HUES48 (cell line): ENCODE results near the gene TBL3.

Experiments used
- H3K27ac ChIP-seq: one replicate; pipeline ENCODE4 v1.7.0; 2013; ENCODE audit warnings: low read depth, low read length, inconsistent platforms
- H3K27me3 ChIP-seq: 2 replicates; pipeline ENCODE4 v1.6.1; 2013; ENCODE audit warnings: mild to moderate bottlenecking, low read length; ENCODE audit not compliant: control insufficient read depth, insufficient read depth
- H3K36me3 ChIP-seq: 2 replicates; pipeline ENCODE4 v1.6.1; 2013; ENCODE audit warnings: low read length; ENCODE audit not compliant: control insufficient read depth, insufficient read depth
- H3K4me1 ChIP-seq: 2 replicates; pipeline ENCODE4 v1.6.1; 2013; ENCODE audit warnings: mild to moderate bottlenecking, low read length; ENCODE audit not compliant: control insufficient read depth, insufficient read depth
- H3K4me3 ChIP-seq: 2 replicates; pipeline ENCODE4 v1.5.1; 2013; ENCODE audit warnings: mild to moderate bottlenecking, low read depth, low read length
- H3K9ac ChIP-seq: 2 replicates; pipeline ENCODE4 v1.6.1; 2013; ENCODE audit warnings: mild to moderate bottlenecking, low read depth, low read length, moderate library complexity
- H3K9me3 ChIP-seq: 2 replicates; pipeline ENCODE4 v1.6.1; 2013; ENCODE audit warnings: low read length; ENCODE audit not compliant: control insufficient read depth, insufficient read depth

TBL3 gene

DNA sequence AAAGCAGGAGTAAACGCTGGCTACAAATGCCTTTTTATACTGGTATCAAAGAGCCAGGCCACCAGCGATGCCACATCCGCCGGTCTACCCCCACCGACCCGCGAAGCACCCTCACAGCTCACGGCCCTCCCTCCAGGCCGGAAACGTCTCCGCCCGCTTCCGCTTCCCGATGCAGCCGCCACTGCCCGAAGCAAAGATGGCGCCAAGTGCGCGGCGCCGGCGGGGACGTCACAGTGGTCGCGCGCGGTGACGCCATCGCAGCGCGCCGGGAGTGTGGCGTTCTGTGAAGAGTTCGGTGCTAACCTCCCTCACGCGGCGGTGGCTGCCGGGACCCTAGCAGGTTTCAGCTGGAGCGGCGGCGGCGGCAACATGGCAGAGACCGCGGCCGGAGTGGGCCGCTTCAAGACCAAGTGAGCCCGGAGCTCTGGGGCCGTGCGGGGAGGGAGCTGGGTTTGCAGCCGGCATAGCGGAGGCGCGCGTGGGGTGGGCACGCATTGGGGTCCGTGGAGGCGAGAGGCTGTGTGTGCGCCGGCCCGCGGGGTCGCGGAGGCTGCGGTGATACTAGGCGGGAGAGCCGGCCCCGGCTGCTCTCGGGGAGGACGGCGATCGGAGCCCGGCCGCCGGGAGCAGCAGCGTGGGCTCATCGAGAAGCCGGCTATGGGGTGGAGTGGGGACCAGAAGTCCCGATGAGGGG, at the start of gene TBL3:
TBL3 (plus strand) TSS at position 258 of the 694 bp plus-strand sequence; CDS start at position 370, 112 bp downstream.
- H3K27me3 ChIP-seq, result no peaks in the 10 kb centered on the region
- H3K27ac ChIP-seq, result peak within 1 kb of the TSS; percentile 86
- H3K4me1 ChIP-seq, result peaks cover 4% of the 10 kb centered on the region; the same call in 1 of the 2 replicates
- peaks cover 28% of the 10 kb centered on the region for H3K36me3 ChIP-seq
- no peaks in the 10 kb centered on the region for H3K9me3 ChIP-seq
- peak within 1 kb of the TSS; percentile 64 for H3K9ac ChIP-seq
- H3K4me3 ChIP-seq, result peak within 1 kb of the TSS; percentile 84

DNA sequence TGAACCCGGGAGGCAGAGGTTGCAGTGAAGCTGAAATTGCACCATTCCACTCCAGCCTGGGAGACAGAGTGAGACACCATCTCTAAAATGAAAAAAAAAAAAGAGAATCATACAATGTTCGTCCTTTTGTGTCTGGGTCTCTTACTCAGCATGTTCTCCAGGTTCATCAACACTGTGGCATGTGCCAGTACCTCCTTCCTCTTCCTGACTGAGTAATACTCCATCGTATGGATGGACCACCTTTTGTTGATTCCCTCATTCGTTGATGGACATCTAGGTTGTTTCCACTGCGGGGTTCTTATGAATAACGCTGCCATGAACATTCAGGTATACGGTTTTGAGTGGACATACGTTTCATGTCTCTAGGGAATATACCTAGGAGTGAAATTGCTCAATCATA, 49.5 kb upstream of the TBL3 start:
- no peak overlapping the region for H3K4me3 ChIP-seq
- peaks cover 5% of the 10 kb centered on the region; the same call in 1 of the 2 replicates for H3K4me1 ChIP-seq
- H3K27ac ChIP-seq, result no peak overlapping the region
- H3K9ac ChIP-seq, result no peak overlapping the region
- H3K27me3 ChIP-seq, result peaks cover 70% of the 10 kb centered on the region
- no peaks in the 10 kb centered on the region for H3K36me3 ChIP-seq
- no peaks in the 10 kb centered on the region for H3K9me3 ChIP-seq

DNA sequence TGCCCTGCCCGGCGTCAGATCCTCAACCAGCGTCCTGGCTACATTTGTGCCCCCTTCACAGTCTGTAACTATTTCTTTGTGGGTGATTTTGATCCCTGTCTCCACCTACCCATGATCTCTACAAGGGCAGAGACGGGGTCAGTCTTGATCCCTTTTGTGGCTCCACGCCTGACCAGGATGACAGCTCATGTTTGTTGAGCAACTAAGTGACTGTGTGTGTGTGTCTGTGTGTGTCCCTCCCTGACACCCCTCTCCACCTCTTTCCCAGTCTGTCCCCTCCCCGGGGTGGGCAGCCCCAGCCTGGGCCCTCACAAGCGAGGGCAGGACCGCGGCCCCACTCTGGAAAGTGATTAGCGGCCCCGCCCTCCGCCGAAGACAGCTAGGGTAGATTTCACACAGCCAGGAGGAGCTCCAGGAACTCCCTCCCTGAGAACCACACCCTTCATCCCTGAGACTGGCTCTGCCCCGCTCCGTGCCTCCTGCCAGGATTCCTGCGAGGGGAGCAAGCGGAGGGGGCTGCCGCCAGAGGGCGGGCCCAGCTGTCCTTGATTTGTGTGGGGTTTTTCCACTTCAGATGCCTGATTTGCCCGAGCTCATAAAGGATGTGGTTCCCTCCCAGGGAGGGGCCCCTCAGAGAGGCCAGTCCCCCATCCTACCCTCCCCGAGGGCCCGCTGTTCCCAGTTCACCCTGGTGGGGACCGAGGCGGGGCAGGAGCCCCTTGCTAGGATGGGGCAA, 48.4 kb upstream of the TBL3 start:
- Histone ChIP-seq H3K27me3 (peaks cover 60% of the 10 kb centered on the region), H3K4me3 (peak overlapping the region; percentile 38; the same call in 1 of the 2 replicates), H3K27ac (no peak overlapping the region), H3K9ac (no peak overlapping the region), H3K4me1 (no peaks in the 10 kb centered on the region), H3K9me3 (no peaks in the 10 kb centered on the region), H3K36me3 (no peaks in the 10 kb centered on the region)

DNA sequence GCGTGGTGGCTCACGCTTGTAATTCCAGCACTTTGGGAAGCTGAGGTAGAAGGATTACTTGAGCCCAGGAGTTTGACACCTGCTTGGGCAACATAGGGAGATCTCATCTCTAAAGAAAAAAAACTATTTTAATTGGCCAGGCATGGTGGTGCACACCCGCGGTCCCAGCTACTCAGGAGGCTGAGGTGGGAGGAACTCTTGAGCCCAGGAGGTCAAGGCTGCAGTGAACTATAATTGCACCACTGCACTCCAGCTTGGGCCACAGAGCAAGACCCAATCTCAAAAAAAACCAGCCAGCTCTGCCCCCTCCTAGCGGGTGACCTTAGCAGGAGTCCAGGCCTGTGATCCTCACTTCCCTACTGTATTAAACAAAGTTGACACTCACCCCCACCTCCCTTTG, 47.8 kb upstream of the TBL3 start:
- Histone ChIP-seq H3K27ac (no peak overlapping the region), H3K4me3 (0 out of 2 replicates have a peak overlapping the region, but pooled peaks have one; percentile 38), H3K9ac (no peak overlapping the region), H3K36me3 (no peaks in the 10 kb centered on the region), H3K27me3 (peaks cover 53% of the 10 kb centered on the region), H3K9me3 (no peaks in the 10 kb centered on the region), H3K4me1 (0 out of 2 replicates have a peak, but pooled peaks cover 2% of the 10 kb centered on the region)

DNA sequence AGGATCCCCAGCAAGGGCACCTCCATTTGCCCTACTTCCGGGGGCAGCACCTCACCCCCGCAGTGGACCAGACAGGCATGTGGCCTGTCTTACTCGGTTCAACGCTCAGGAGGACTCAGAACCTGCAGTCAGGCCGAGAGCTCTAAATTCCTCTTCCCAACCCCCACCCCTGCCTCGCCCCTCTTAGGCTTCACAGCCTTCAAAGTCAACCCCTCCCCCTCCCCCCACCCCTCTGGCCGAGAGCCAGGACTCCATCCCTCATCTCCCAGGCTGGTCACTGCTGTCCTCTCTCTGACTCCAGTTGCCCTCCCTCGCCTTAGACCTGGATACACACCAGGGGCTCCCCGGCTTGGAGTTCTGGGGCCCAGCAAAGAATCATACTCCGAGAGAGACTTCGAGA, 45.6 kb upstream of the TBL3 start:
- Histone ChIP-seq H3K27ac (no peak overlapping the region), H3K9me3 (no peaks in the 10 kb centered on the region), H3K27me3 (peaks cover 38% of the 10 kb centered on the region), H3K9ac (no peak overlapping the region), H3K36me3 (no peaks in the 10 kb centered on the region), H3K4me1 (0 out of 2 replicates have a peak, but pooled peaks cover 2% of the 10 kb centered on the region), H3K4me3 (no peak overlapping the region)

- no peaks in the 10 kb centered on the region for H3K9me3 ChIP-seq
- no peak overlapping the region for H3K27ac ChIP-seq
- H3K36me3 ChIP-seq, result no peaks in the 10 kb centered on the region
- no peak overlapping the region for H3K9ac ChIP-seq
- 0 out of 2 replicates have a peak, but pooled peaks cover 2% of the 10 kb centered on the region for H3K4me1 ChIP-seq
- peak overlapping the region; percentile 62 for H3K4me3 ChIP-seq
- peaks cover 15% of the 10 kb centered on the region for H3K27me3 ChIP-seq
Observed at GRCh38 chr16:1929105-1929504, 42.7 kb upstream of the TBL3 start.

DNA sequence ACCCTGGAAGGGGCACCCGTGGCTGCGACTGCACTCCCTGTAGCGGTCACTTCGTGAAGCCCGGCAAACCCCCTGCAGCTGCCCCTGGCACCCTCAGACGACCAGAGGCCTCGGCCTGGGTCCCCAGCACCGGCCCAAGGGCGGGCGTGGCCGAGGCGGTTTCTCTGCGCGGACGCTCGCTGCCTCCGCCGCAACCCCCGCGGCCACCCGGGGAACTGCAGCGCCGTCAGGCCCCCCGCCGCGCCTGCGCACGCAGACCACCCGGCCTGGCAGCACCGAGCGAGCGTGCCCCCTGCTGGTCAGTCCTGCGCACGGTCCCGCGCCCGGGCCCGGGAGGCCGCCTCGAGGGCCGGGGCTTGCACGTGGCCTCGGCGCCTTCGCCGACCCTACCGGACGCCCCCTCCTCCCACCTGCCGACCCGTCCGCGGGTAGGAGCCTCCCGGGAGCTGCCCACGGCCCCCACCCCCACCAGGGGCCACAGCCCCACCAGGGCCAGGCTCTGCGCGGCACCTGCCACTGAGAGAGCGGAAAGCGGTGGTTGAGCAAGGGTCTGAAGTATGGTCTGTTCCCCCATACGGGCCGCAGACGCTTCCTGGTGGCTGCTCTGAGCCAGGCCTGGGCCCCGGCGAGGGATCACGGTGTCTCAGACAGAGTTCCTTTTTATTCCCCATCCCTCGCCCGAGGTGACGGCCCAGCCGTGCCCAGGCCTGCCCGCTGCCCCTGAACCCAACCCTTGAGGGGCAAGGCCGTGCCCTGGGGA, 42.1 kb upstream of the TBL3 start:
- Histone ChIP-seq H3K9me3 (no peaks in the 10 kb centered on the region), H3K27ac (no peak overlapping the region), H3K4me1 (0 out of 2 replicates have a peak, but pooled peaks cover 2% of the 10 kb centered on the region), H3K4me3 (peak overlapping the region; percentile 62), H3K27me3 (peaks cover 8% of the 10 kb centered on the region), H3K9ac (no peak overlapping the region), H3K36me3 (no peaks in the 10 kb centered on the region)

DNA sequence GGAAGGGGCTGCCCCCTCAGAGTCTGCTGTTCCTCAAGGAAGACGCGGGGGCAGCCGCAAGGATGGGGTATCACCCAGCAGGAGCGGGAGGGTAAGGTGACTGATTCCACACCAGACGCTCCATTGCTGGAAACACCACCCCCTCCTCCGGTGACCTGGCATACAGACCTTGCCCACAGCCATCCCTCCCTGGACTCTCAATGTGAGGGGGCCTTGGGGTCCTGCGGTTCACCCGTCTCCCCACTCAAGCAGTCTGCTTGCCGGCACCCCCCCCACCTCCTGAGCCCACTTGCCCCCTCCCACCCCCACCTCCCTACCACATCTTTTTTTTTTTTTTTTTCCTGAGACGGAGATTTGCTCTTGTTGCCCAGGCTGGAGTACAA, 41.5 kb upstream of the TBL3 start:
- H3K27me3 ChIP-seq, result peaks cover 6% of the 10 kb centered on the region
- no peaks in the 10 kb centered on the region for H3K36me3 ChIP-seq
- H3K9ac ChIP-seq, result no peak overlapping the region
- no peaks in the 10 kb centered on the region for H3K9me3 ChIP-seq
- no peak overlapping the region for H3K4me3 ChIP-seq
- H3K4me1 ChIP-seq, result 0 out of 2 replicates have a peak, but pooled peaks cover 2% of the 10 kb centered on the region
- no peak overlapping the region for H3K27ac ChIP-seq

- H3K27ac ChIP-seq, result no peak overlapping the region
- H3K4me3 ChIP-seq, result no peak overlapping the region
Observed at GRCh38 chr16:1932050-1933028, 39.5 kb upstream of the TBL3 start.

DNA sequence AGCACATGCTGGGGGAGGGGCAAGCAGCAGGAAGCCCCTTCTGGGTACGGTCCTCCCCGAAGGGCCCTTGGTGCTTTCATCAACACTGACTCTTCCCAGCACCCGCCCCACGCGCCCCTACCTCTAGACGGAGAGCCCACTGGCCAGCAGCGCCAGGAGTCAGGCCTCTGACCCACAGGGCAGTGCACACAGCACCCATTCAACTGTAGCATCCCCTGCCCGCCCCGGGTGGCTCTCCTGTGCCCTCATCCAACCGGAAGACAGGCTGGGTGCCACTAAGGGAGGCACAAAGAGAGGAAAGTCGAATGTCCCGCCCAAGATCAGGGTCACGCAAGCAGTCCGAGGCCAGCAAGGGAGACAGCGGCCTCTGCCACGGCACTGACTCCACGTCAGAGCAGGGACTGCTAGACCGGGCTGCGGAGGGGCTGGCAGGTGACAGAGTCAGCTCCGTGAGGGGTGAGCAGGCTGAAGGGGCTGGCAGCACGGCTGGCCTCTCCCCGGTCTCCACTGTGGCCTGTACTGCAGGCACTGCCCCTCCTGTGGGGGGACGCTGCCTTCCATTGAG, 38.7 kb upstream of the TBL3 start:
- Histone ChIP-seq H3K4me3 (no peak overlapping the region), H3K4me1 (0 out of 2 replicates have a peak, but pooled peaks cover 2% of the 10 kb centered on the region), H3K9ac (no peak overlapping the region), H3K36me3 (peaks cover 6% of the 10 kb centered on the region), H3K9me3 (no peaks in the 10 kb centered on the region), H3K27me3 (peaks cover 6% of the 10 kb centered on the region), H3K27ac (no peak overlapping the region)

More at GRCh38 chr16:1932050-1933028, 39.5 kb upstream of the TBL3 start:
- no peaks in the 10 kb centered on the region for H3K36me3 ChIP-seq
- H3K9me3 ChIP-seq, result no peaks in the 10 kb centered on the region
- no peak overlapping the region for H3K9ac ChIP-seq
- 0 out of 2 replicates have a peak, but pooled peaks cover 2% of the 10 kb centered on the region for H3K4me1 ChIP-seq
- H3K27me3 ChIP-seq, result peaks cover 6% of the 10 kb centered on the region
